ENCODE measurements around the gene ALG1L2.
A peak's percentile ranks its signal among the peaks of the same experiment; 100 is the strongest.
"Not testable (repeated sequence)": the region's sequence is repeated elsewhere in the genome, so short reads cannot be mapped to it uniquely, and the experiment has no call there.

Gene ALG1L2

DNA sequence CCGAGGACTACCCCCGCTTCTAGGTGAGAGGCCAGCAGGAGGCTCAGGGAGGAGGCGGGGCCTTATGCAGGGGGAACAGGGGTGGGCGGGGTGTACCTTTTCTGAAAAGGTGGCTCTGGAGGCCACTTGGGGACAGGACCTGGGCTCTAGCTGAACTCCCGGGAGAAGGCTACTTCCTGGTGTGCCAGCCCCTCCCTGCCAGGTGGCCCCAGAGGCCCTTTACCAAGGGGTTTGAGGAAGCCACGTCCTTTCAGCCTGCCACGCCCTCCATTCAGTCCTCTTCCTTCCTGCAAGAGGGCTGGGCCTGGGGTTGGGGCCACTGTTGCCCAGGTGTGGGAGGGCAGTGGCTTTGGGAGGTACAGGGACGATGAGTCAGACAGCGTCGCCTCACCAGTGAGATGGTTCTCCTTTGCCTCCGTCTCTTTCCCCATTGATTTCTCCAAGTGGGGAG lies 12.9 kb downstream of the ALG1L2 start:
- peak; percentile 90 for DNase-seq

GRCh38 chr3:130095858-130096257 lies 14.2 kb downstream of the ALG1L2 start:
- DNase-seq: not testable (repeated sequence)

DNA sequence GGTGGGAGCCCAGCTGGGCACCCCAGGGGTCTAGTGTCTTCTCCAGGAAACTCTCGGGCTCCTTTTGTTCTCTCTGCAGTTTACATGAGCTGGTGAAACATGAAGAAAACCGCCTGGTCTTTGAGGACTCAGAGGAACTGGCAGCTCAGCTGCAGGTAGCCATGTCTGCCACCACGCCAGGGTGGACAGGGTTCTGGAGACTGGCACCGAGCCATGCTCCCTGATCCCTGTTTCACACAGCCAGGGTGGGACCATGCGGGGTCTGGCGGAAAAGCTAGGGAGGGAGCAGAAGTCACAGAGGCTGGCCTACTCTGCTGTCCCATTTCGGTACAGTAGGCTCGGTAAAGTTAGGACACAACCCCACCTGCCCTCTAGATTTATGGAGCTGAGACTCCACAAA lies 15.5 kb downstream of the ALG1L2 start:
- not testable (repeated sequence) for DNase-seq

- peak; percentile 46 for DNase-seq
Observed at GRCh38 chr3:130097690-130098638, 16.3 kb downstream of the ALG1L2 start.

DNA sequence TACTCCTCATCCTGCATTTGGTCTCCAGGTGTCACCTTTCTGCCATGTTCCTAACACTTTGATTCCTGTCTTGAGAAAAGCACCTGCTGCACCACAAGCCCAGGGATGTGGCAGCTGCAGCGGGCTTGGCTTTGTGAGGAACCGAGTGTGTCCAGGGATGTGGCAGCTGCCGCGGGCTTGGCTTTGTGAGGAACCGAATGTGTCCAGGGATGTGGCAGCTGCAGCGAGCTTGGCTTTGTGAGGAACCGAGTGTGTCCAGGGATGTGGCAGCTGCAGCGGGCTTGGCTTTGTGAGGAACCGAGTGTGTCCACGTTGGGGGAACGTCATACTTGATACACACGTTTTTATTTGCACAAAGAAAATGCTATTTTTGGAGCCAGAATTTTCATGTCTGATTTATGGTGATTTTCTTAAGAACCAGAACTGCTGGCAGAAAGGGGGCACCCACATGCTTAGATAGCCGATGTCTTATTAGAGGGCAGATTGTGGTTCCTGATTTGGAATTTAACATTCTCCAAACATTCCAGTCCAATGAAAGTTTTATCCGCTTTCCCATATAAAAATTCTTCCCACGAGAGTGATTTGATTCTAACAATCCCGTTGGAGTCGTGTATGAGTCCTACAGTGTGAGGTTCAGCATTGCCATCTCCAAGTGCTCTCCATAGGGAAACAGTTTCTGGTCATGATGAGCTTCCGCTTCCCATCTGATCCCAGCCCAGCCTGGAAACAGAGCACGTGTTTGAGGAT lies 17.2 kb downstream of the ALG1L2 start:
- DNase-seq: peak; percentile 51

- not testable (repeated sequence) for DNase-seq
Observed at GRCh38 chr3:130102545-130102944, 20.9 kb downstream of the ALG1L2 start.

DNA sequence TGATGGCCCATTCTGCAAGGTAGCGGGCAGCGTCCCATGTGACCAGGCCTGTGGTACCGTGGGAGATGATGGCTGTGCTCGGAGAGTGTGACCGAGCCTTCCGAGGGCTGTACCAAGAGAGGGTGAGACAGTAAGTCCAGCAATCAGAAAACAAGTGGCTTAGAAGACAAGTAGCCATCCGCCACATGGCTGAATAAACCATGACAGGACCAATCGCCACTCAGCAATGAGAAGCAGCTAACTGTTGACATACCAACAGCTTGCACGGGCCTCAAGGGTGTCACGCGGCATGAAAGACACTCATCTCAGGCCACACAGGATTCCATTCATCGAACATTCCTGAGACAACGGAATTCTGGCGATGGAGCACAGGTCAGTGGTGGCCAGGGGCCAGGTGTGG lies 22.6 kb downstream of the ALG1L2 start:
- peak; percentile 11 for DNase-seq

- DNase-seq: not testable (repeated sequence)
Observed at GRCh38 chr3:130107333-130107995, 25.8 kb downstream of the ALG1L2 start.

DNA sequence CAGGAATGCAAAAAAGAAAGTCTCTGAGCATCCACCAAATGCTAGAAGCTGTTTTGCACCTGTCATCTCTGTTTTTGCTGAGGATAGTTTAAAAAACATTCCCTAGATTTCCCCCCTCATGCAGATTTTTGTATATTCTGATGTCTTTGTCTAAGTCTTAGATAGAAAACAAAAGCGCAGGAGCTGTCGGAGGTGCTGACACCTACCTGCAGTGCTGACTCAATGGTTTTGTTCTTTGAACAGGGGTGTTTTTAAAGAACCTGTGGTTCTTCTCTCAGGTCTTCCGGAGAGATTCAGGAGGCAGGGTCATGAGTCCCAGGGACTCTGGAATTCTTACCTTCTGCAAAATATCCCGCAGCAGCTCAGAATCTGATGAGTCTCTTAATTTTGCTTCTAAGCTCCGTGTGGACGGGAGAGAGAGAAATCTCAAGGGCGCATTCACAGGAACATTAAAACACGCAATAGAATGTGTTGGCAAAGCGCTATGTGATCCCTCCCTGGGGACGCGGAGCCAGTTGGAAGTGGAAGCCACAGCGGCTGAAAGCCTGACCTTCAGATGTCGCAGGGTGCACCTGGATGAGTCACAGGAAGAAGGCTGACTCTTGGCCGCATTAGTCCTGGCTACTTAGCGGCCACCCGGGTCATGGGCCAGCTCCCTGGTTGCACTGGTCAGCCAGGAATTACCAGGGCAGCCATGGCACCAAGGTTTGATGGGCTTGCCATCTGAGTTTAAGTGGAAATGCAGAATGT lies 27.4 kb downstream of the ALG1L2 start:
- not testable (repeated sequence) for DNase-seq

DNA sequence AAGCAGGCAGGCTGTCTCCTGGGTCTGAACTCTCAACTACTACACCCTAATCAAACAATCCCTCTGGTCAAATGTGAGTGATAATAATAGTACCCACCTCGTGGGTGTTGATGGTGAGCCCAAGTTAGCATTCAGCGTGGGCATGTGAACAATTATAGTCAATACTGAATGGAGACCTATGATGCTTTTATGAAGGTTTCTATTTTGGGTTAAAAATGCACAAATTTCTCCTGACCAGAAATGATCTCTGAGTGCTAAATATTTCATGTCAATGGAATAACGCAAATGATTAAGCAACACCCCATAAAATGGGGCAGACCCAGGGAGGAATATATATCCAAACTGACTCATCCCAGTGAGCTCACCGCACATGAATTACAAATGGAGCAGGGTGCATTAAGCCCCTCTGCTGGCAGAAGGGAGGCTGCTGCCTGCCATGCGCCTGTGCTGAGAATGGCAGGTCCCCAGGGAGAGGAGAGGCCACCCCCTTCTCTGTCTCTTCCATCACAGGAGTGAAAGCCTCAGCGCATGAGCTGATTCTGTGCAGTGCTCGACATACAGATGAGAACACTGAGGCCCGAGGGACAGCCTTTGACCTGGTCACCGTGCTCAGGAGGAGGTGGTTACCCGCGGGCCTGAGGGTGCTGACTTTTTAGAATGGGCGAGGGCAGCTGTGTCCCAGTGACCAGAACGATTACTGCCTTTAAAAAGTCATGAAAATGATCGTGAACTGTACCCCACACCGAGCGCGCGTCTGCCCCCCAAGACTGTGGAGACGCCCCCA lies 28.9 kb downstream of the ALG1L2 start:
- peak; percentile 56 for DNase-seq

- peak; percentile 98 for DNase-seq
Observed at GRCh38 chr3:130111185-130111864, 29.7 kb downstream of the ALG1L2 start.

DNA sequence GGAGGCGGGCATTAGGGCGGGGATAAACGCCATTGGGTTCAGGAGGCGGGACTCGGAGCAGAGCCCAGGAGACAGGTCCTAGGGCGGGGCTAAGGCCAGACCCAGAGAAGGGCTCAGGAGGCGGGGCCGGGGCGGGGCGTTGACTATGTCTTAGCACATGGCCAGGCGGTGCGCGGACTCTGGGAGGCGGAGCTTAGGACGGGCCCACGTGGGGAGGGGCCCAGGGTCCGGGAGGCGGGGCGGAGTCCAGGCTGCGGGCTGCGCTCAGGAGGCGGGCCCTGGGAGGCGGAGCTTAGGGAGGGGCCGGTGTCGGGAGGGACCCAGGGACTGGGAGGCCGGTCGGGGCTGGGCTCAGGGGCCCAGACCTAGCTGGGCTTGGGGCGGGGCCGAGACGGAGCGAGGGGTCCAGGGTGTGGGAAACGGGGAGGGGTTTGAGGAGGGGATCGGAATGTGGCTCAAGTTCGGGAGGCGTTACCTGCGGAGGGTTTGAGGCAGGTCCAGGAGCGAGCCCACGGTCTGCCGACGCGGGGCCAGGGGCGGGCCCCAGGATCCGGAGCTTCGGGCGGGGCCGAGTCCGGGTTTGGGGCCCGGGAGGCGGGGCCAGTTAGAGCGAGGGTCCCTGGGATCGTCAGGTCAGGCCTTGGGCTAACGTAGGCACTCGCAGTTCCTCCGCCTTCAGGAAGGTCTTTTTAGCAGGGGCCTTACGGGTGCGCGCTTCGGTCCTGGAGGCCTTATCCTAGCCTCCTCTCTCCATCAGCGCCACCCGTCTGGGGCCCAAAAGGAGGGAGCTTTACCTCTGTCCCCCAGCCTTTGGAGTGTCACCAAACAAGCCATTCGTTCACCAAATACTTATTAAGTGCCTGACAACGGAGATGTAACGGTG lies 30.5 kb downstream of the ALG1L2 start:
- peak; percentile 97 for DNase-seq

DNA sequence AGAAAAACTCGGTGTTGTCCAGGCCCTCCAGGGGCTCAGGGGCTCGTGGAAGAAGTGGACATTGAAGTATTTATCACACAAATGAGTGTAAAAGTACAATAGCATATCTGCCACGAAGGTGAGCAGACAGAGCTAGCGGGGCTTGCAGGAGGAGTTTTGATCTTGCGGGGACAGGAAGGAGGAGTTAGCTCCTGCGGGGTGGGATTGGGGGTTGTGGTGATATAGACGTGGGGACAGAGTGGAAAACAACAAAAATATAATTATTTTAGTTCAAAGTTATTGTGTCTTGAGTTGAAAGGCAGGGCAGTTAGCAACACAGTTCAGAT lies 31.1 kb downstream of the ALG1L2 start:
- DNase-seq: not testable (repeated sequence)

- DNase-seq: not testable (repeated sequence)
Observed at GRCh38 chr3:130115400-130115799, 33.8 kb downstream of the ALG1L2 start.

DNA sequence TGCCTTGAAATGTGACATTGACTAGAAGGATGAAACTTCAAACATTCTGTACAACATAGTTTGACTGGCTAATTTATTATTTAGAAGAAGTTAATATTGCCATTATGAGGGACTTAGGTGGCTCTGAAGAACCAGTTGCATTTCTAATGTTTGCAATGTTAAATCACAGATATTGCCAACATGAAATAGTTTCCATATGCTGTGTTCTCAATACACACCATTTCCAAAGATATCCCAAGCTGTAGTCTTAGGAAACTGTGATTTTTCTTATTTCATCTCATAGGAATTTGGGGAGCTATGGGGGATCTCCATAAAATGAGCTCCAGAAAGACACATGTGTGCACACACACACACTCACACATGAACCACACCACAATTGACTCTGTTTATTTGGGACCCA lies 36.3 kb downstream of the ALG1L2 start:
- no peak for DNase-seq

DNA sequence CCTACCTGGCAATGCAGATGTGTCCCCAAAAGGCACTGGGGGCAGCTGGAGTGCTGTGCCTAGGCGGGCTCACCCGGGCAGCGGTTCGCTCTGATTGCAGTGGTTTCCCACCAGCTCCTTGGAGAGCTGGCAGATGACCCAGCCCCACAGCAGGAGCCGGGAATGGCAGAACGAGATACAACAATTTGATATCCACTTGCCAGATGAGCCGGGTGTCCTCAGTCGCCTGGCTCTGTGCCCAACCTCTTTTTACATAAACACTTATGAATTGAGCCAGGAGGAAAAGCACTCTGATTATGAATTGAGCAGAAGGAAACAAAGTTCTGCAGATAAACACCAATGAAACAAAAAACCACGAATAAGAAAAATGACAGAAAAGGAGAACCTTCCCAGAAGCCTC lies 38.2 kb downstream of the ALG1L2 start:
- peak; percentile 69 for DNase-seq

- not testable (repeated sequence) for DNase-seq
Observed at GRCh38 chr3:130120291-130120690, 38.7 kb downstream of the ALG1L2 start.

DNA sequence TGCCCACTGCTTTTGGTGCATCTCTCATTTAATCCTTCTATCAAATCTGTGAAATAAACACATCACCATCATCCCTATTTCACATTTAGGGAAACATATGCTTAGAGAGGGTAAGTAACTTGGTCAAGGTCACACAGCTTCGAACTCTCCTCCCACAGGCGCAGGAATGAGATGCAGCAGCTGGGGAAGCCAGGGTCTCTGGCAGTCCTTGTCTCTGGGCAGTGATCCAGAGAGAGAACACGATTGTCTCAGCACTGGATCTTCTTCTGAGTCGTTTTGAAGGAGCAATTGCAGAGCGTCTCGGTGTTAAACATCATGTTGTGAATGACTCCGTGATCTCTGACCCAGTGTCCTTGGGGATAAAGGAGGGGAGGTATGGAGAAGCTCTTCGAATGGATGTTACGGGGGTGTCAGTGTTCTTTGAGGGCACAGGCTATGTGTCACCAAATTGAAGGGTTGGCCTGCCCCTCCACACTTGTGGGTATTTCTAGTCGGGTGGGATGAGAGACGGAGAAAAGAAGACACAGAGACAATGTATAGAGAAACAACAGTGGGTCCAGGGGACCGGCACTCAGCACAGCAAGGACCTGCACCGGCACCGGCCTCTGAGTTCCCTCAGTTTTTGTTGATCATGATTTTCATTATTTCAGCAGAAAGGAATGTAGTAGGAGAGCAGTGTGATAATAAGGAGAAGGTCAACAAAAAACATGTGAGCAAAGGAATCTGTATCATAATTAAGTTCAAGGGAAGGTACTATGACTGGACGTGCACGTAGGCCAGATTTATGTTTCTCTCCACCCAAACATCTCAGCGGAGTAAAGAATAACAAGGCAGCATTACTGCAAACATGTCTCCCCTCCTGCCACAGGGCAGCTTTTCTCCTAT lies 41.5 kb downstream of the ALG1L2 start:
- not testable (repeated sequence) for DNase-seq

GRCh38 chr3:130125406-130125805 lies 43.8 kb downstream of the ALG1L2 start:
- not testable (repeated sequence) for DNase-seq
